HepG2 (cell line): ENCODE results near the gene HELZ. TPM values are rescaled to one million over a fixed set of nuclear protein-coding genes. Genes with fewer than 3 reads are reported as not detected.

Experiments
- GATAD2A ChIP-seq: IDR thresholded peaks from 2 replicates; pipeline ENCODE4 v1.6.1; 2016
- IKZF4 ChIP-seq: sonication (generic); formaldehyde crosslinking; IDR thresholded peaks from 2 replicates; pipeline ENCODE4 v1.5.1; 2020; ENCODE audit warnings: borderline replicate concordance, mild to moderate bottlenecking, low read depth, missing genetic modification reagents; ENCODE audit errors: not compliant biosample characterization
- IRF2 ChIP-seq: IDR thresholded peaks from 2 replicates; pipeline ENCODE4 v1.6.1; 2018; ENCODE audit warnings: missing genetic modification reagents, missing compliant biosample characterization
- MLLT10 ChIP-seq: sonication (generic); formaldehyde crosslinking; IDR thresholded peaks from 2 replicates; pipeline ENCODE4 v1.4.0; 2020; ENCODE audit warnings: missing genetic modification reagents
- NAIF1 ChIP-seq: sonication (generic); formaldehyde crosslinking; IDR thresholded peaks from 2 replicates; pipeline ENCODE4 v1.5.0; 2020; ENCODE audit warnings: mild to moderate bottlenecking, missing genetic modification reagents, borderline replicate concordance
- SIX4 ChIP-seq: sonication (generic); formaldehyde crosslinking; IDR thresholded peaks from 2 replicates; pipeline ENCODE4 v1.4.0; 2020; ENCODE audit warnings: missing genetic modification reagents
- ZBTB25 ChIP-seq: IDR thresholded peaks from 2 replicates; pipeline ENCODE4 v1.6.1; 2018; ENCODE audit warnings: missing genetic modification reagents
- ZHX1 ChIP-seq: sonication (generic); formaldehyde crosslinking; IDR thresholded peaks from 2 replicates; pipeline ENCODE4 v1.8.1; 2022; ENCODE audit warnings: low read depth, mild to moderate bottlenecking, missing genetic modification reagents
- ZNF280D ChIP-seq: sonication (generic); formaldehyde crosslinking; IDR thresholded peaks from 2 replicates; pipeline ENCODE4 v1.5.1; 2020; ENCODE audit warnings: mild to moderate bottlenecking, missing genetic modification reagents
- ZSCAN29 ChIP-seq: sonication (generic); formaldehyde crosslinking; conservative IDR thresholded peaks from 2 replicates; pipeline ENCODE4 v1.4.0; 2020; ENCODE audit warnings: mild to moderate bottlenecking, missing genetic modification reagents
- polyA plus RNA-seq, 8 experiments: library from polyadenylated mRNA; depleted of rRNA in 3 of 8; stranded (reverse) in 7 of 8; unstranded in 1 of 8; fragments of >200 nt; fragmentation: Illumina TruSeq in 4 of 8; extraction: Trizol in 4 of 8; gene quantifications; 2 replicates each; pipeline versions ENCODE4 v1.2.1 to v1.2.3, GENCODE V29; 2011 to 2016; ENCODE audit warnings: low read depth in 4 of 8, missing spikeins in 1 of 8, mixed read lengths in 1 of 8; ENCODE audit not compliant: insufficient read depth in 1 of 8
- total RNA-seq, 5 experiments: library from RNA; depleted of rRNA; stranded (reverse); fragments of >200 nt; fragmentation: Illumina TruSeq; extraction: Trizol; gene quantifications; 2 replicates each; pipeline ENCODE4 v1.2.3, GENCODE V29; 2016; ENCODE audit warnings: low read depth in 1 of 5
- TF ChIP-seq, protein P1 (sequence below): sonication (generic); formaldehyde crosslinking; IDR thresholded peaks from one replicate; pipeline ENCODE4 v1.5.1; 2020; ENCODE audit warnings: mild to moderate bottlenecking, missing genetic modification reagents; ENCODE audit errors: not compliant biosample characterization

The HELZ gene
- total and polyA plus RNA-seq, 2 of the 13 experiments (the other 11 are each of a cell fraction or from before 2014, with no cell fraction given), result 35.3 to 52.4 TPM

DNA sequence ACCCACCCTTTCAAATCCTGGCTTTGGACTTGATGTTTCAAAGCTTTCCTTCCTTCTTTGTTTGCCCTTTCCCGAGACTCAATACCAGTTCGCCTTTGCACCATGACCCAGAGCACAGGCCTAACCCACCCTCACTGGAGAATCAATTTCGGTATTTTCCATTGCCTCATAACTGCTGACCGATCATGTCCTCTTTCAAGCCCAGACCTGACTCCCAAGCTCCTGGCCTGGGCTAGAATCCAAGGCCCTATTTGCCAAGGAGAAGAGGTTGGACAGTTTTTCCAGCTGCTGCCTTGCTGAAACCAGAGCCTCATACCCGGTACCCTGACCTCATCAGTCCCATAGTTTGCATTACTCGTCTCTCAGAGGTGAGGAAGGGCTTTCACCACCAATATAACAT, 35.3 kb upstream of the HELZ start (continued):
- TF ChIP-seq ZNF280D, result no peak
- TF ChIP-seq NAIF1 (CRISPR knock-in tag), result no peak
- 0 out of 2 replicates have a peak, but pooled peaks have one; percentile 7 for TF ChIP-seq ZHX1 (CRISPR knock-in tag)
- TF ChIP-seq ZSCAN29 (CRISPR knock-in tag), result no peak
- TF ChIP-seq IRF2 (CRISPR knock-in tag), result 0 out of 2 replicates have a peak, but pooled peaks have one; percentile 15
- peak; percentile 27; the same call in 1 of the 2 replicates for TF ChIP-seq GATAD2A (CRISPR knock-in tag)
- TF ChIP-seq IKZF4 (CRISPR knock-in tag), result no peak
- TF ChIP-seq ZBTB25 (CRISPR knock-in tag), result no peak
- TF ChIP-seq SIX4 (CRISPR knock-in tag), result no peak
- TF ChIP-seq, protein P1, sequence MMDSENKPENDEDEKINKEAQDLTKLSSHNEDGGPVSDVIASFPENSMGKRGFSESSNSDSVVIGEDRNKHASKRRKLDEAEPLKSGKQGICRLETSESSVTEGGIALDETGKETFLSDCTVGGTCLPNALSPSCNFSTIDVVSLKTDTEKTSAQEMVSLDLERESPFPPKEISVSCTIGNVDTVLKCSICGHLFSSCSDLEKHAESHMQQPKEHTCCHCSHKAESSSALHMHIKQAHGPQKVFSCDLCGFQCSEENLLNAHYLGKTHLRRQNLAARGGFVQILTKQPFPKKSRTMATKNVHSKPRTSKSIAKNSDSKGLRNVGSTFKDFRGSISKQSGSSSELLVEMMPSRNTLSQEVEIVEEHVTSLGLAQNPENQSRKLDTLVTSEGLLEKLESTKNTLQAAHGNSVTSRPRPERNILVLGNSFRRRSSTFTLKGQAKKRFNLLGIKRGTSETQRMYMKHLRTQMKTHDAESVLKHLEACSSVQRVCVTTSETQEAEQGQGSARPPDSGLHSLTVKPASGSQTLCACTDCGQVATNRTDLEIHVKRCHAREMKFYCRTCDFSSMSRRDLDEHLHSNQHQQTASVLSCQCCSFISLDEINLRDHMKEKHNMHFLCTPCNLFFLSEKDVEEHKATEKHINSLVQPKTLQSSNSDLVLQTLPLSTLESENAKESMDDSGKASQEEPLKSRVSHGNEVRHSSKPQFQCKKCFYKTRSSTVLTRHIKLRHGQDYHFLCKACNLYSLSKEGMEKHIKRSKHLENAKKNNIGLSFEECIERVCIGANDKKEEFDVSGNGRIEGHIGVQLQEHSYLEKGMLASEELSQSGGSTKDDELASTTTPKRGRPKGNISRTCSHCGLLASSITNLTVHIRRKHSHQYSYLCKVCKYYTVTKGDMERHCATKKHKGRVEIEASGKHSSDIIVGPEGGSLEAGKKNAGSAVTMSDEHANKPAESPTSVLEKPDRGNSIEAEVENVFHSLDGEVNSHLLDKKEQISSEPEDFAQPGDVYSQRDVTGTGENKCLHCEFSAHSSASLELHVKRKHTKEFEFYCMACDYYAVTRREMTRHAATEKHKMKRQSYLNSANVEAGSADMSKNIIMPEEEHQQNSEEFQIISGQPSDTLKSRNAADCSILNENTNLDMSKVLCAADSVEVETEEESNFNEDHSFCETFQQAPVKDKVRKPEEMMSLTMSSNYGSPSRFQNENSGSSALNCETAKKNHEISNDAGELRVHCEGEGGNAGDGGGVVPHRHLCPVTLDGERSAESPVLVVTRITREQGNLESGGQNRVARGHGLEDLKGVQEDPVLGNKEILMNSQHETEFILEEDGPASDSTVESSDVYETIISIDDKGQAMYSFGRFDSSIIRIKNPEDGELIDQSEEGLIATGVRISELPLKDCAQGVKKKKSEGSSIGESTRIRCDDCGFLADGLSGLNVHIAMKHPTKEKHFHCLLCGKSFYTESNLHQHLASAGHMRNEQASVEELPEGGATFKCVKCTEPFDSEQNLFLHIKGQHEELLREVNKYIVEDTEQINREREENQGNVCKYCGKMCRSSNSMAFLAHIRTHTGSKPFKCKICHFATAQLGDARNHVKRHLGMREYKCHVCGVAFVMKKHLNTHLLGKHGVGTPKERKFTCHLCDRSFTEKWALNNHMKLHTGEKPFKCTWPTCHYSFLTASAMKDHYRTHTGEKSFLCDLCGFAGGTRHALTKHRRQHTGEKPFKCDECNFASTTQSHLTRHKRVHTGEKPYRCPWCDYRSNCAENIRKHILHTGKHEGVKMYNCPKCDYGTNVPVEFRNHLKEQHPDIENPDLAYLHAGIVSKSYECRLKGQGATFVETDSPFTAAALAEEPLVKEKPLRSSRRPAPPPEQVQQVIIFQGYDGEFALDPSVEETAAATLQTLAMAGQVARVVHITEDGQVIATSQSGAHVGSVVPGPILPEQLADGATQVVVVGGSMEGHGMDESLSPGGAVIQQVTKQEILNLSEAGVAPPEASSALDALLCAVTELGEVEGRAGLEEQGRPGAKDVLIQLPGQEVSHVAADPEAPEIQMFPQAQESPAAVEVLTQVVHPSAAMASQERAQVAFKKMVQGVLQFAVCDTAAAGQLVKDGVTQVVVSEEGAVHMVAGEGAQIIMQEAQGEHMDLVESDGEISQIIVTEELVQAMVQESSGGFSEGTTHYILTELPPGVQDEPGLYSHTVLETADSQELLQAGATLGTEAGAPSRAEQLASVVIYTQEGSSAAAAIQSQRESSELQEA (CRISPR knock-in tag), result no peak
- no peak for TF ChIP-seq MLLT10 (CRISPR knock-in tag)
